DMS53 treated with DMSO at 0.1 percent for 48 hours (cell line): Measurements from ENCODE around the gene VPS13A.
"Not testable (repeated sequence)": the region's sequence is repeated elsewhere in the genome, so short reads cannot be mapped to it uniquely, and the experiment has no call there.

Source experiments
- DNase-seq: peaks from one replicate; lab custom pipeline; 2025; ENCODE audit not compliant: unreplicated experiment; lab: John Stamatoyannopoulos, UW

VPS13A gene

DNA sequence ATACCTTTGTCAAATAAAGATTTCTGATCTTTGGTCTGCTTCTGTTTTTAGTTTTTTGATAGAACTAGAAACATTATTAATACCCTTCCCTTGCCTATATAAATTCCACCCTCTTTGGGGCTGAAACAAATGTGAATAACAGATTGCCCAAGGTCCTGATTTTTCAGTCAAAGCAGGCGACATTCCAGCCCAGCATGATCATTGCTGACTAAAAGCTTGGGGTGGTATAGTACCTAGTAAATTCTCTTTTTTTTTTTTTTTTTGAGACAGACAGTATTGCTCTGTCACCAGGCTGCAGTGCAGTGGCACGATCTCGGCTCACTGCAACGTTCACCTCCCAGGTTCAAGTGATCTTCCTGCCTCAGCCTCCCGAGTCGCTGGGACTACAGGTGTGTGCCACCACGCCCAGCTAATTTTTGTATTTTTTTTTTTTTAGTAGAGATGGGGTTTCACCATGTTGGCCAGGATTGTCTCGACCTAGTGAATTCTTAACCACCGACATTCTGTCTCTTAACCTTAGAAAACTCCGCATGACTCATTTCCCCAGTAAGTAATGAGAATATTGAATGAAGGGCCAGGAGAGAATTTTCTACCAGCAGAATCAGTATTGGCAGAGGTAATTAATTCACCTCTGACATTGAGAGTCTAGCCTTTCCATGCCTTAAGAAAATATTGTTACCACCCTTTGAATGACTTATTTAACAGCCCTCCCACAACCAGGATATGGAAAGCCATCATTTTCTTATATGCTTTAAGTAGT lies 244.4 kb downstream of the VPS13A start:
- no peak for DNase-seq

DNA sequence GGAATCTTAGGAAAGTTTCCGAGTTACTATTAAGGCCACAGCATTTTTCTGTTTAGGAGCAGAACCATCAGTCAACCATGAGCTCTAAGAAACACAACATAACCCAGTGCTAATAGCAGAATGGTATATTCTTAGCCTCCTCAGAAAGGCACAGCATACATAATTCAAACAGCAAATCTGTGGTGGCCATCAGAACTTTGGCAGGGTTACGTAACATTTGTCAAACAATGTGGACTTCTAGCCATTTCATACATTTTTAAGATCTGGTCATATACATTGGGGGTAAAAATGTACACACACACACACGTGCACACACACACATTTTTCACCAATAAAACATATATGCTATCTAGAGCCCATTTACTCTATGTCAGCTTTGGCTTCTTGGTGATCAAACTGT lies 245.6 kb downstream of the VPS13A start:
- no peak for DNase-seq

DNA sequence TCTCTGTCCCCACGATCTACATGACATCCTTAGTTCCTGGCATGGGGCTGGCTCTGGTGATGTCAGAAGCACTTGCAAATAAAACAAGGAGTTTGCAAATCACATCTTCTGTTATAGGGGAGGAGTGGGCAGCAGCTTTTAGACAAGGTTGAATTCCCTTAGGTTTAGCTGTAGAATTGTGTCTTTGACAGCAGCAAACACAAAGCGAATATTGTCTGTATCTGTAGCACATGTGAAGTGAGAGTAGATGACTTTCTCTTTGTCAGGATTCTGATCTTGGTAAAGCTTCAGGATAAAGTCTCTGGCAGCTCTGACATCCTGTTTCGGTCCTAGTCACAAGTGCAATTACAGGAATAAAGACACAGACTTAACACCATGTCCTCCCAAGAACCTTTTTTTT lies 246.5 kb downstream of the VPS13A start:
- no peak for DNase-seq

DNA sequence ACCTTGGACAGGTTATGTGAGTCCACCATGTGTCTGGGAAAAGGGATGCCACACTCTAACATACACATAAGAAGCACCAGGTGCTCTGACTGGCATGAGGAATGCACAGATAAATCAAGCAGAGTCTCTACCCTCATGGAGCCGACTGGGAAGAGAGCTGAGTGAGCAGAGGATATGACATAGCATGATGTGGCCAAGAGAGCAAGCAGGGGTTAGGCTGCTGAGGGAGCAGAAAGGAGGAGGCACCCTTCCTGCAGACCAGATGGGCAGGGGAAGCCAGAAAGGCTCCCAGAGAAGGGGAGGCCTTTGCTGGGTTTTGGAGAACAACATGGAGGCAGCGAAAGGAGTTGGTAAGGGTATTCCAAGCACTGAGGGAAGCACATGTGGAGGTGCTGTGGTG lies 247.7 kb downstream of the VPS13A start:
- DNase-seq = no peak

DNA sequence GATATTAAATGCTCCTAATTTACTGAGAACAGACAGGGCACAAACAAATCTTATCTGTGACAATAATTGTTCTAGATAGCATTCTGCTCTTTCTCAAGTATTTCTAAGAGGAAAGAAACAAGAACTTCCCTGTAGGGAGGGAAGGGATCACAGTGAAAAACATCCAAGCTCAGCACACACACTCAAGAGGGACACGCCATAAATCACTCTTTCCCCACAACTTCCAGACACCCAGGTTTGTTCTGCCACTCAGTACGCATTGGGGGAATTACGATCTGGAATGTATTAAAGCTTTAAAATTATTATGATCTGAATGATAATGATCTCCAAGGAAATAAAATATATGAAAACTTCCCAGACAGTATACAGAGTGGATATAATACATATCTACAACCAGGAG lies 249.4 kb downstream of the VPS13A start:
- no peak for DNase-seq

DNA sequence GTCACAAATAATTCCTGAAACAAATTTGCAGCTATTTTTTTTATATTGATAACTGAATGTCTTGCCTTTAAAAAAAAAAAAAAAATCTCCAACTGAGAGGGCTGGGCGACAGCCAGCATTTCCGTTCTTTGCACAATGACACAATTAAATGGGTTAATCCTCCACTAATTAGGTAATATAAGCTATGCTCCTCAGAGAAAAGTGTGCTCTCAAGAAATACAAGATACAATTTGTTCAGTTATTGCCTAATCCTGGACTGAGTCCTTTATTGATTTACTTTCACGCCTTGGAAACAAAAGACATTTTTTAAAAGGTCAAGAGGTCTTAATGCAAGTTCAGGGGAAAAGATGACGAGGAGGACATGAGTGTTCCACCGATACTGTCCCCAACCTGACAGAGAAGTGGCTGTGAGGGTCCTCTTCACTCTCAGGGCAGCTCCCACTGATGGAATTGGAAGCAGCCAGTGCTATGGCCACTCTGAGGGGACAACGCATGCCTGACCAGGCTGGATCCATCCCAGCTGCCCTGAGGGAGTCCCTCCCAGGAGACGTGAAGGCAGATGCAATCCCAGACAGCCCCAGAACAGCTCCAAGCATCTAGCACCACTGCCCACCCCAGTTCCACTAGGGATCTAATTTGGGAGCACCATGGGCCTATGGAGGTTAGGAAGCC lies 250.1 kb downstream of the VPS13A start:
- no peak for DNase-seq

DNA sequence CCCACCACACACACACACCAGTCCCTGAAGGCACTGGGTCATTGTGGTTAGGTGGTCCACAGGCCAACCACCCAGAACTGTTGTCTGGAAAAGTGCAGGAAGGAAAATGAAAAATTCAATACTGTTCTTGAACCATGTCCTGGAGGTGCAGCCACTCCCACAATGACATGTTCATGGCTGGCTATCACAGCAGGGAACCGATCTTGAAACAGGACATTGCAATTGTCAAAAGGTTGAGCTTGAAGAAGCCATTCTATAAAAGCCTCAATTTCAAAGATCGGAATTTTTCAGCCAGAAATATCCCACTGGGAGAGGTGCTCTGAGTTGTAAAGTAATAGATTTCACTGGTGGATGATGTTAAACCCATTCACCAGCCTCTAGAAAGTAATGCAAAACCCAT lies 252.6 kb downstream of the VPS13A start:
- no peak for DNase-seq

DNA sequence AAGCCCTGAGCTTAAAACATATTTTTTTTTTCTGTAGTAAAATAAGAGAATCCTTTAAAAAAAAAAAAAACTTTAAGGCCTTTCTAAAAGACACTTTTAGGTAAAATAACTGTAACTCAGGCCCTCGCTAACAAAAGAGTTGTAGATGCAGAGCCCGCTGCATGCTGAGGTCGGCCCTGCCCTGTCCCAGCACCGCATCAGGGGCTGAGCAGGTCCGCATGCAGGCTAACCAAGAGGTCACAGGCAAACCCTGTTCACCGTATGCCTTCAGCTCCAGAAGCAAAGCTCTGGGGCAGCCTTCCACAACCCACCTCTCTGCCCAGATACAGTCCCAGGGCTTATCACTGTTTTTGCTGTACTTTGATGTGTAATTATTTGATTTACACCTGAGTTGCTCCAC lies 254.7 kb downstream of the VPS13A start:
- DNase-seq = no peak

DNA sequence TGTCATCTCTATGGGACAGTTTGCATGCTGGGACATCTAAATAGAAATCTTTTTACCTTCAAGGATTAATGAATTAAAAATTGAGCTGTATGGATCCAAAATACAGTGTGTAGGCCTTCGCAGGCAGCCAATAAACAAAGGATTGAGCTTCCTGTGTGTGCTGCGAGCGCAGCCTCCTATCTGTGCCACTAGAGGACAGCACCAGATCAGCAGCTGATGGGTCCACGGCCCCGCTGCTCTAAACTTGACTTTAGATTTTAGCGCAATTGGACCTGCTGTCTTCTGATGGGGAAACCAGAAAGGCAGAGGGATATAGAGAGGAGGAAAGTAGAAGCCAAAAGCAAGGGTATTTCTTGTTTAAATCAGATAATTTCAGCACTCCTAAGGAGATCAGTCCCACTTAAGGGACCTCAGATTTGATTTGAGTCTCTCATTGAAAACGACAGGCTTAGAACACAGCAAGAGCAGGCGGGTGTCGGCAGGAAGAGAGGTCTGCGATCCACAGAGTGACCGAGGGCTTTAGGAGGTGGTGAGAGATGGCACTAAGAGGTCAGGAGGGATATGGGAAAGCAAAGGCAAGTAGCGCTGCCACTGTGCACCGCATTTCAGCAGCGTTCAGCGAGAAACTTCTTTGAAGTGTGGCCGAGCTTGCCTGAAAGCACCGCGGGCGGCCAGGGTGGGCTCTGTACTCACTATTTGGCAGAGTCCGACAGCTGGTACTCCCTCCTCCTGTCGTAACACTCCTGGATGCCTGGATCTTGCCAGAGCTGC lies 256.5 kb downstream of the VPS13A start:
- peak; percentile 53 for DNase-seq

DNA sequence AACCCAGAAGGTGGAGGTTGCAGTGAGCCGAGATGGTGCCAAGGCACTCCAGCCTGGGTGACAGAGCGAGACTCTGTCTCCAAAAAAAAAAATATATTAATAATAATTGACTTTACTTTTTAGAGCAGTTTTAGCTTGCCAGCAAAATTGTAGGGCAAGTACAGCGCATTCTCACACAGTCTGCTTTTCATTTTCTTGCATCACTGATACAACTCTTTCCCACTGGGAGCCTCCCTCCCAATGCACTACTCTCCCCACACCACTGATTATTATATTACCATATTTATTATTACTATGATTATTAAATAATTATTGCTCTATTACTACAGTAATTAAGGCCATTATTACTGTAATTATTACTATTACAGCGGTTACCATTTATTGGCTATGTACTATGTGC lies 257.9 kb downstream of the VPS13A start:
- no peak for DNase-seq

DNA sequence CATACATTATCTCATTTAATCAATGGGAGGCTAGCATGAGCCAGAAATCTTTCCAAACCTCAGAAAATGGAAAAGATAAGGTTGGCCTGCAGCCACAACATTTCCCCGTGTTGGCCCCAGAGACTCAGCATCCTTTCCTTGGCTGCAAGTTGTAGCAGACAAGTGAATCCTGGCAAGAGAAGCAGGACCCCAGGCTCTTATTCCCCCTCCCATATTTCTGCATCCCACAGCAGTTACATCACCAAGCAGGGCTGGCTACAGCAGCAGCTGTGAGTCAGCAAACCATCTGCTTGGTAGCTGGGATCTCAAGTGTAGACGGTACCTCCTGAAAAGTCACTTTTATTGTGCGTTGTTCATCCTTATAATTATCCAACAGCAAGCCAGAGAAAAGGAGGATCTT lies 258.4 kb downstream of the VPS13A start:
- no peak for DNase-seq

DNA sequence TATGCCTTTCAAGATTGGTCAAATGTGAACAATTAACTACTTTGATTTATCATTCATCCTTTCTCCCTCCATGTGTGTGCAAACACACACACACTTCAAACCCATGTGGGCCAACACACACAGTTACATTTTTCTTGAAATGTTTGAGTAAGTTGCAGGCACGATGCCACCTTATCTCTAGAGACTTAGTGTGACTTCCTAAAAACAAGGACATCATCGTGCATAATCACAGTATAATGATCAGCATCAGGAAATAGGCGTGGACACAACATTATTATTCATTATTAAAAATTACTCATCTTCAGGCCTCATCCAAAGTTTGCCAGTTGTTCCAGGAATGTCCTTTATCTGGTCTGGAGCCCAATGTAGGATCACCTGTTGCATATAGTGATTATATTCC lies 261.3 kb downstream of the VPS13A start:
- no peak for DNase-seq

DNA sequence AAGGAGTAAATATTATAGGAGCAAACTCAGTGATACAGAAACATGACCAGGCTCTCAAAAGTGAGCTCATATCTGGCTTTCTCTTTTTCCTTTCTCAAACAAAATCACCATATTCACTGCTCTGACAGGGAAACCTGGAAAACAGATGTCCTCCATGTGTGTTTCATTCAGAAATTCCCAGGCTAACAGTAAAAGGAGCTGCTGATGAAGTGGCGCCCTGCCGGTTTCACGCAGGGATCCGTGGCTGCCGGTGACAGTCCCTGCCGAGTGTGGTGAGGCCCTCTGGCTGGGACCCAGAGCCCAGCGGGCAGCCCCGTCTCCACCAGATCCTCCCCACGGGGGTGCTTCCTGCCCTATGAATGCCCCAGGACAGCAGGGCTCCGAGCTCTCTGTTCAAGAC lies 262.7 kb downstream of the VPS13A start:
- DNase-seq = no peak

DNA sequence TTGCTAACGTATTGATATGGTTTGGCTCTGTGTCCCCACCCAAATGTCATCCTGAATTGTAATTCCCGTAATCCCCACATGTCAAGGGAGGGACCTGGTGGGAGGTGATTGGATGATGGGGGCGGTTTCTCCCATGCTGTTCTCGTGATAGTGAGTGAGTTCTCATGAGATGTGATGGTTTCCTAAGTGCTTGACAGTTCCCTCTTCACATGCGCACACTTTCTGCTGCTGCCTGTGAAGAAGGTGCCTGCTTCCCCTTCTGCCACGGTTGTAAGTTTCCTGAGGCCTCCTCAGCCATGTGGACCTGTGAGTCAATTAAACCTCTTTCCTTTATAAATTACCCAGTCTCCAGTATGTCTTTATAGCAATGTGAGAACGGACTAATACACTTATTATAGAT lies 263.8 kb downstream of the VPS13A start:
- DNase-seq = not testable (repeated sequence)

DNA sequence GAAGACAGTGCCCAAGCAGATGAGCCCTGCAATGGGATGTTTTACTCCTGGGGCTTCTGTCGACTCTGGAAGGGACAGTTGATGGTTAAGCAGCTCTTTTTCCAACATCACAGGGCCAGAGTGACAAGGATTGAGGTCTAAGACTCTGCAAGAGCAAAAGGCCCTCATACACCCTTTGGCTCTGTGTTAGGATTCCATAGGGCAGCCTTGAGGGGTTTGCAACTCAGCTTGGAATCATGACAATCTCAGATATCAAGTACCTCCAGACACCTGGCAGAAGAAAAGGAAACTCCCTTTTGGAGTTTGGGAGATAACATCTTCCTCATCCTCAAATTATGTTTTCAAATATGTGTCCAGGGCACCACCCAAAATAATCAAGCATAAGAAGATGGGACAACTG lies 265.1 kb downstream of the VPS13A start:
- DNase-seq = no peak

DNA sequence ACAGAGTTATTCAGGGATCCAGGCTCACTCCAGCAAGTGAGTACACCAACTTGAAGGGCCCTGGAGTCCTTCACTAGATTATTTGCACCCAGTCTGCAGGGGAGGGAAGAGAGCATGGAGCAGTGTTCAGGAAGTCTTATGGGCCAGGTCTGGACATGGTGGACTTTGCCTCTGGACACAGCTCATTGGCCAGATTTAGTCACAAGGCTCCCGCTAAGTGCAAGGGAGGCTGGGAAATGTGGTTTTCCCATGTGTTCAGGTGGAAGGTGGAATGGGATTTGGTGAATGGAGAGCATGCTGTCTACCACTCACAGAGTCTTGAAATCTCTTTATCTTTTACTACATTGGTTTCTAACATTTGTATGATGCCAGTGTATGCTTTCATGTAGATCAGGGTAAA lies 270.3 kb downstream of the VPS13A start:
- DNase-seq = no peak

DNA sequence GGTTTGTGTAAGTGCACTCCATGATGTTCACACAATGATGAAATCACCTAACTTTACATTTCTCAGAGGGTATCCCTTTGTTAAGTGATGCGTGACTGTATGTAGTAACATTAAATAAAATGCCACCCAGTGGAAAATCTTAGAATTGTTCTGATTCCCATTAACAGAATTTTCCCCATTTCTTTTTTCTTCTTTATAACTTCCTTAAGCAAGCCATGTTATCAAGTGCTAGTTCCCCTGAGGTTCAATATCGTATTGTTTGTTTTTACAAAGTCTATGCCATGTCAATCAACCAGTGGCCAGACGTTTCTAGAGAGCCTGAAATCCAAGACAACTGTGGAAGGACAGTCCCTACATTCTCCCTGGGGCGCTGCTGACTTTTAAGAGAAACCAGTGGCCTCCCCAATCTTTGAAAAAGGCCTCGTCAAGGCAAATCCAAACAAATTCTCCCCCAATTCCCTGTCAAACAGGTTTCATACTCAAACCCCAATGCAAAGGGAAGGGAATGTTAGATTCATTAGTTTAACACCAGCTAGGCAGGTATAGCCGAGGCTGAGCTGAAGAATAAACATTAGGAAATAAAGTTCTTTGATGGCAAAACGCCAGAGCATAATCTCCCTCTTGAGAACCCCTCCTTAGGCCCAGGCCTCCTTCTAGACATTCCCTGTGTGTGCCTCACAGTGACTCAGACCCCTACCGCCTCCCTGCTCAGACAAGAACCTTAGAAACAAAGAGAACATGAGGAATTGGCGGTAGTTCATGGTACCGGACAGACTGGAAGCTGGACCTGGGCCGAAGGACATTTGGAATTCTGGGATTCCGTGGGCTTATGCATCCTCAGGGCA lies 272.1 kb downstream of the VPS13A start:
- DNase-seq = no peak

DNA sequence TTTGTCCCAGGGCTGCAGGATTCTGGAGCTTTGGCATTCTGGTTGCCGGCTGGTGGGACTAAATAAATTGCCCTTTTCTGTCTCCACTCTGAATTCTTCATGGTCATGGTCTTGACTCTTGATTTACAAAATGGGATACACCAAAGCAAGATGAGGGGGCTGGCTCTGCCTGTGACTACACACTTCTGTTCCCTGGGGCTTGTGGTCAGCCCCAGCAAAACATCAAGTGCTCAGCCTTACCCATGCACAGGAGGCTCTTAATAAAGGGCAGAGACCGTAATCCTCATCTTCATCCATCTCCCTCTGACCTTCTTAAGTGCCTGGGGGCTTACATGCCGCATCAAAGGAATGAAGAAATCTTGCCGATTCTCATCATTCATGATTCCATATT lies 272.7 kb downstream of the VPS13A start:
- DNase-seq = no peak

DNA sequence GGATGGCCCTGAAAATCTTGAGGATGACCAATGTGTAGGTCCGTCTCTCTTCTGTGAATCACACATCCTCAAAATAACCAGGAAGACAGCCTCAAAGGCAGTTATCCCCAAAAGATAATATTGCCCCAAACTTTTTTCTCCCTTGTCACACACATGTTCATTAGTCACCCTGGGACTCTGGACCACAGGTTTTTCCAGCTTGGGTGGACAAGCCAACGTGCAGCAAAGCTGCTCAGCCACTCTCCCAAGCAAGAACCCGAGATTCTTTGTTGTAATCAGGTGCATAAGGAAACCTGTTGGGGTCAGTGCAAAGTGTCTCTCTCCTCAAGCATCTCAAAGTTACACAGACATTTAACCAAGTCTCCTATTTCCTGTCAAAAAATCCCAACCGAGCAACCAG lies 274.2 kb downstream of the VPS13A start:
- no peak for DNase-seq

DNA sequence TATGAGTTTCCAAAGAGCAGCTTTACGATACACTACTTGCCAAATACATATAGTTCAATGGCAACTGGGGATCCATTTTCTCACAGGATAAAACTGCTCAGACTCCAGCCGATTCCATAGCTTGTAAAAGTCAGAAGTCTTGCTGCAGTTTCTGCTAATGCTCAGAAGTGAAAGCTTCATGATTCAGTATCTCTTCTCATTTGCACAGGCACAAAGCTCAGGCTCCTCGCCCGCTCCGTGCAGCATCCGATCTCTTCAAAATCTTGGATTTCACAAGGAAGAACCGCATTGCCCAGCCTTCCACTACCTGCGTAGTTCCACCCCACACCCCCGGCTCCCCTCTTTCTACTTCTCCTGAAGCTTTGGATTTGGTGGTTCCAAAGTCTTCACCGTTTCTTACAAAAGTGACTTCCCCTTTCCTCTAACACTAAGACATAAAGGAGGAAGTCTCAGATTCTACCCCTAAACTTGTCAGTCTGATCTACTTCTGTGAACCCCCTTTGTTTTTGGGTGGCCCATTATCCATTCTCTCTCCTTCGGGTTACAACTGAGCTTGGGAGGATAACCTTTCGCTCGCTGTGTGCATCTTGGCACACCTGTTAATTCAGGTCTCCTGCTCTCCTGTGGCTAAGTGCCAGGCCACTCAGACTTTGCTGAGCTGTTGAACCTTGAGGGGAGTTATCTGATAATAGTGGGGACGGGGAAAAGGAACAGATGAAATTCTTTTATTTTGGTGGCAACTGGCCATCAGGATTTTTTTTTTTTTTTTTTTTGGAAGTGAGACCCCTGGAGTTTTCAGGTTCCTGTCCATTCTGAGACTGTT lies 276.7 kb downstream of the VPS13A start:
- DNase-seq = no peak
